GM21528 (cell line): ENCODE measurements around the gene PLB1.
"Not testable (repeated sequence)": the region's sequence is repeated elsewhere in the genome, so short reads cannot be mapped to it uniquely, and the experiment has no call there.

Experiments used
- ATAC-seq: cut with Tn5 transposase; IDR thresholded peaks from one replicate; pipeline ENCODE4 v1.9.1; 2021; ENCODE audit warnings: mild to moderate bottlenecking, moderate library complexity; ENCODE audit not compliant: unreplicated experiment, low FRiP score

PLB1 gene

DNA sequence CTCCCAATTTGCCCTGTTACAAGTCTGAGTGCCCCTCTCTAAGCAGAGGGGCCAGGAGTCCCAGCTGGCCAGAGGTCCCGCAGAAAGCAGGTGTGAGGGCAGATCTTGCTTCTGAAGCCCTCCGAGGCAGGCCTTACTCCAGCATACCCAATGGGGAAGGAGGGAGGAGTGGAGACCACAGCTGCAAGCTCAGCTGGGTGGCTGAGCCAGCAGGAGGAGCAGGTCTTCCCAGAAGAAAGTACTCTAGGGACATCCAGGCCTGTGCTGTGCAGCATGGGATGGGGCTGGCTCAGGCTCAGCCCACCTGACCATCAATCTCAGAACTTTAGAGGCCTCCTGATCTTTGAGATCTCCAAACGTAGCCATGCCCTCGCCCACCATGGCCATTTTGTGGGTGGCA, 31.3 kb downstream of the PLB1 start:
- no peak for ATAC-seq

DNA sequence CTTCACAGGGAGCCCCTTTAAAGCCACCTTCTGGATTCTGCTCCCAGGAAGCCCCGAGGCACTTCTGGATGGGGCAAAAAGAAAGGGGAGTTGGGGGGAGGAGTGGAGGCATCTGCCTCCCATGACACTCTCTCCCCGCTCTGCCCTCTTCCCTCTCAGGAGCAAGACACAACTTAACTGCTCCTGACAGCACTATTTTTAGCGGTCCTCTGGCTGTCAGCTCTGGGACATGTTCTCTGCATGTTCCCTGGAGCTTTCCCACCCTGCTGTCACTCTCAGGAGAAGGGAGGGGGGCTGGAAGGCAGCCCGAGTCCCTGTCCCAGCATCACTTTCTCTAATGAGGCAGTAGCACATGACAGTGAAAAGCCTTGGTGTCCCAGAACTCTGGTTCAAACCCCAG, 32.3 kb downstream of the PLB1 start:
- no peak for ATAC-seq

GRCh38 chr2:28530782-28531181, 34.9 kb downstream of the PLB1 start:
- no peak for ATAC-seq

- no peak for ATAC-seq
These were observed 36.5 kb downstream of the PLB1 start for GRCh38 chr2:28532399-28532798.

DNA sequence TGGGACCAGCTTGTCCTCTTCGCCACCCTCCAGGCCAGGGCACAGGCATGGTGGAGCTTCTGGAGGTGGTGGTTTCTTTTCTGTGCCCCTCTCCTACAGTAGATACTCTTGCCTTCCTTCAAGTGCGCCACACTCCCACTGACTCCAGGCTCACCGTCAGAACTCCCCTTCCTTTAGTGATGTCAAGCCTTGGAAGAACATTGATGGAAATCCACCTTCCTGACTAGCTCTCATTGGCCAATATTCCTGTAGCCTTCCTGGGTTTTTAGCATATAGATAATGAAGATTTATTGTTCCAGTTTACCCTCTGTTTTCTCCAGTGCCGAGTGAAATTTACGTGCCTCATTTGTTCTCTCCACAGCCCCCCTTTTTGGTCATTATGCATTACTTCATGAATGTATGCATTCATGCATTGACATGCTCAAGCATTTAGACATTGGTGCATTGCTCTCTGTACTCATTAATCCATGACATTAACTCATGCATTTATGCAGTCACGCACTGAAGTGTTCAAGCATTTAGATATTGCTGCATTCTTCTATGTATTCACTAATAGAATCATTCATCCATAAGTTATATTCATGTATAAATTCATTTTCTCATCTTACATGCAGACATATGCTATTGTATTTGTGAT, 37.3 kb downstream of the PLB1 start:
- ATAC-seq: no peak

DNA sequence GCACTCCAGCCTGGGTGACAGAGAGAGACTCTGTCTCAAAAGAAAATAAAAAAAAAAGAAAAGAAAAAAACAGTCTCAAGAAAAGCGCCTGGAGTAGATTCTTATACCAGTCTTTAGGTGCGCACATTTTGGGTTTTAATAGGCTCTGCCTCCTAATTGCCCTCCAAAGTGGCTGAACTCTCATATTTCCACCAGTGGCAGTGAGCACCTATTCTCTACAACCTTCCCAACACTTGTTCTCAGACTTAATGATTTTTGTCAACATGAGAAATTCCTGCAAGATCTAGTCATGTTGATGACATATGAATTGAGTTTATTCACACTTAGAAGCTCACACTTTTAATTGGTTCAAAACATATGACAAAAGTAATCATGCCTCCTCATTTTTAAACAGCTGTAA, 39.0 kb downstream of the PLB1 start:
- ATAC-seq: no peak

- ATAC-seq: no peak
These were observed 42.3 kb downstream of the PLB1 start for GRCh38 chr2:28538134-28538533.

DNA sequence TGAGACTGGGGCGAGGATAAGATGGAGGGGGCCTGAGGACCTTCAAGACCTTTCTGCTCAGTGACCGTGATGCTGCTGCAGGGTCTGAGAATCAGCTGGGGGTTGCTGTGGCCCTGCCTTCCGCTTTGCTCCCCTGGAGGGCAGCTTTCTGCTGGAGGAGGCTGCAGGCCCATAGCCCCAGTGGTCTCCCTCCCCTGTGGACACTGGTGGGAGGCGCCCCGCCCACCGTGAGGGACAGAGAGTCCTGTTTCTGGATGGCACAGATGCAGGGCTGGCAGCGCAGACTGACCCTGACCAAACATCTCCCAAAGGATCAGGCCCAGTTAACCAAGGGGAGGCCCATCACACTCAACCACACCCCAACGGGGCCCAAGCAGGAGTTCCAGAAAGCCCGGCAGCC, 42.8 kb downstream of the PLB1 start:
- no peak for ATAC-seq

DNA sequence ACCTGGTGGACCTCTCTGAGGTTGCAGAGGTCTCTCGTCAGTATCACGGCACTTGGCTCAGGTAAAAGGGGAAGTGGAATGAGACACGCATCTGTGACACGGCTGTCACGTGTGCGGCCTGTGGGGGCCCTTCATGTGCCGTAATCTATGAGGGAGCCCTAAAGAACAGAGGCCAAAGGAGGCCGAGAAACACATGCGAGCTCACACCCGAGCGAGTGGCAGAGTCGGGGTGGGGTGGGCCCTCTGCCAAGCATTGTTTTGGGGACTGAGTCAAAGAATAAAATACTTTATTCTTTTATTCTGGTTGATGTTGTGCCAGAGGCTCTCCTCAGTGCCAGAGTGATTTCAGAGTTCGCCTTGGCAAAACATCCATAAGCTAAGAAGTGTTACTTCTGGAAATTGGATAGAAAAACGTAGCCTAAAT, 43.3 kb downstream of the PLB1 start:
- ATAC-seq: no peak

- no peak for ATAC-seq
These were observed 47.6 kb downstream of the PLB1 start for GRCh38 chr2:28543316-28544035.

DNA sequence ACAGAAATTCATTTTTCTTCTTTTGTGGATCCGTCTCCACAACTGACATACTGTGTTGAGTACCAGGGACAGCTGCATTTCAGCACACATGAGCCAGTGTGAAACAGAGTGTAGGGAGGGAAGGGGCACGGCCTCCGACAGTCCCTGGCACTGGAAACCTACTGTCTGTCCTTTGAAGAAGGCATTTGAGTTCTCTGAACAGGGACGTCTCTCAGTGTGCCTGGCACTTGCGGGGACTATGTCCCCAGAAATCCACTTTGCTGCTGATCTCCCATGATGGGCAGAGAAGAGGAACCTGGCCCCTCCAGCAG, 48.1 kb downstream of the PLB1 start:
- ATAC-seq: no peak

DNA sequence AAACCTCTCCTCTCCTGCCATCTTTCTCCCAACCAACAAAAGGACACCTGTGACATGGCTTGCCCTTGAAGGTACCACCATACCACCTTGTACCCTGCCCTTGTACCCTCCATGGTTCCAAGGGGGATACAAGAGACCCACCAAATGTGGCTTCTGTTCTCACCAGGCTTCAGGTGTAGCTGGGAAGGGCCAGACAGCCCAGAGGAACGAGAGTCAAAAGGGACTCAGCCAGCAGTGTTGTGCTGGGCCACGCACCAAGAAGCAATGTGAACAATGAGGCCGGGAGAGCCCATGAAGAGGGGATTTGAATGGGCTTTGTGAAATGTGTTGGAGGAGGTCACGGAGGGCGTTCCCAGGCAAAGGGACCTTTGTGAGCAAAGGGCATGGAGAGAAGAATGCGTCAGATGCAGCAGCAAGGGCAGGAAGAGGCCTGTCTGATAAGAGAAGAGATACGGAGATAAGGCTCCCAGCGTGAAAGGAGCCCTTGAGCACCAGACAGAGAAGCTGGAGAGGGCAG, 48.6 kb downstream of the PLB1 start:
- no peak for ATAC-seq

DNA sequence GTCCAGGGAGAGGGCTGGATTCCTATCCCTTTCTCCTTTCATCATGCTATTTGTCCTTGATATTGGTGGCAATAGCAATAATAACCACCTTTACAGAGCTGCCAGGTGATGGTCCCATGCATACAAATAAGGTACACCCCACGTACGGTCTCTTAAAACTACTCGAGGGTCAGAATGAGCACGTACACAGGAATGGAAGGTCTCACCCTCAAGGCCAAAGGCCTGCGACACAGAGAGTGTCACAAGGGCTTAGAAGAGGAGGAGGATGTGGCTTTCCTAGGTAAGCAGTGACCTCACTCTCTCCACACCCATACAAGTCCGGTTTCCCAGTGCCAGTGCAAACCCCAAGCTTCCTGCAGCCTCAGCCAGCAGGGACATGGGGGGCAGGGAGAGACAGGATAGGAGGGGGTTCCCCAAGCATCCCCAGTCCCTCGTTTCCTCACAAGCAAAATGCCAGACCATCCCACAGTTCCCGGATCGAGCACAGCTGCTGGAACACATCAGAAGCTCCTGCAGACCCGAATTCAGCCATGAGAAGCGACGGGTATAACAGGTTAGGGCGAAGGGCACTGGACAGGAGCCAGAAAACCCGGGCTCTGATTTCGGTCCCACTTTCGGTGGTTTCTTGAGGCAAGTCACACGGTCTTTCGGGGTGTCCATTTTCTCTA, 49.2 kb downstream of the PLB1 start:
- no peak for ATAC-seq

DNA sequence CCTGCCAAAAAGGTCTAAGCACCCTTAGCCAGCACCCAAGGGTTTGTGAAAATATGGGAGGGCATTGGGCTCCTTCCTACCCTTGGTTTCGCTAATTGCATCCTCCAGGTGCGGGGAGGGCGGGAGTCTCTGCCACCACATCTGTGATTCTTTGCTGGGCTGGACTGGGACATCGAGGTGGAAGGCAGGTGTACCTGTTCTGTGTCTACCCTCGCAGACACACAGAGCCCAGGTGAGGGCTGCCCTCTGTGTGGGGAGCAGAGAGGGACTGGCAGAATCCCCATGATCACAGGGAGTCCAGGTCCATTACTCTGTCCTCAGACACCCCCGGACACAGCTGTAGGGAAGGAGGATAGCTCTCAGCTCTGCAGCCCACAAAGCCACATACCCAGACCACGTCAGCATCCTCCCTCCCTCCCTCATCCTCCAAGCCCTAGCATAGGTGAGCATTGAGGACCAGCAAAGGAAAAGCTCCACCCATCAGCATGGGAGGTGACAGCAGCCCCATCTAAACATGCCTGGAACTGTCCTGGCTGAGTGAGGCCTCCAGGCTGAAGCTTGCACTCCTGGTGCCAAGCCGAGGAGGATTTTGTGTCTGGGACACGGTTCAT, 49.8 kb downstream of the PLB1 start:
- no peak for ATAC-seq

GRCh38 chr2:28546242-28546641, 50.4 kb downstream of the PLB1 start:
- no peak for ATAC-seq

DNA sequence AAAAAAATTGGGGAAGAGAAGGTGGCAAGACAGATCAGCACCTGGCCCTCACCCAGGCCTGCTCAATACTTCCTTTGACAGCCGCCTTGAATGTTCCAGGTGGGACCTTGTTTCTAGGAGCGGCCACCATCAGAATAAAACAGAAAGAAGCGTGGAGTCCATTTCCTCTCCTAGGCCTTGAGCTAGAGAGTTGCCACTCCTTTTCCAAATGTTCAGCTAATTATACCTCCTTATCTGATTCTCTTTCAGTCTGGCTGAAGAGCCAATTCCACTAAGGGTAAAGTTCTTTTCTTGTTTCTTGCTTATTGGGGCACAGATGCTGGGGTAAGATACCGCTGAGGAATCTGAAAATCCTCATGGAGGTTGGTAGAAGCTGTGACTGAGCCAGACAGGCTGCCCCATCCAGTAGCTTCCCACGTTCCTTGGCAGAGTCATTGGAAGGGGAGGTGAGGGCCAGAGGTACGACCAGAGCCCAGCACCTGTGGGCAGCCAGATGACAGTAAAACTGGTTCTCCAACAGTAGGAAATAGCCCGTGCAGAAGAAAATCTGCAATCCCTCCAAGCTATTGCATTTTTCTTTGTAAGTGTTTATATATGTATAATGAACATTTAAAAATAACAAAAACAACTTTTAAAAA, 51.5 kb downstream of the PLB1 start:
- no peak for ATAC-seq

DNA sequence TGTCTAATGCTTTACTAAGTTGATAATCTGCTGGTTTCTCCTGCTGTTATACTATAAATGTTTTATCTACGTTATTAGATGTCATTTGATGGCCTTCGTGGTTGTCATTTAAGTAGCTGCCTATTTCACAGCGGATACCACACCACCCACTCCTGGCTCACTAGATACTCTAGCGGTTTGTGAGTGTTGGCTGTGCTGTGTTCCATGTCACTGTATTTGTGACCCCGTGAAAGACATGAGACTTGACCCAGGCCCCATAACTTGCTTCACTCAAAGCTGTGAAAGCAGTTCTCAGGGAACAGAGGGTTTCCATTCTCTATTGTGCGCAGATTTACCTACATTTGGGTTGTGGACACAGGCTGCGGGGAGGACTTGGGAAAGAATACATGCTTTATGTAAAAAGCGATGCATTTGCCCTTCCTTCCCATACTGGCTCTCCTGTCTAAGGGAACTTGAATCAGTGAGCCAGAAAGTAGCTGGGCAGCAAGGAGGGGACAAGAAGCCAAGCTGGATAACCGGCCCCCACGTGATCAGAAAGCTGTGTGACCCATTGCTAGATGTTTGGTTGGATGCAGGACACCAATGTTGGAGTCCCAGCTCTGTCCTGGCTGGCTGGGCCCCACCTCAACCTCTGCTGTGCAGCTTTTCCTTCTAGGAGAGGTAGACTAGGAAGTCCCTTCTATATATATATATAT, 52.2 kb downstream of the PLB1 start:
- ATAC-seq: no peak

DNA sequence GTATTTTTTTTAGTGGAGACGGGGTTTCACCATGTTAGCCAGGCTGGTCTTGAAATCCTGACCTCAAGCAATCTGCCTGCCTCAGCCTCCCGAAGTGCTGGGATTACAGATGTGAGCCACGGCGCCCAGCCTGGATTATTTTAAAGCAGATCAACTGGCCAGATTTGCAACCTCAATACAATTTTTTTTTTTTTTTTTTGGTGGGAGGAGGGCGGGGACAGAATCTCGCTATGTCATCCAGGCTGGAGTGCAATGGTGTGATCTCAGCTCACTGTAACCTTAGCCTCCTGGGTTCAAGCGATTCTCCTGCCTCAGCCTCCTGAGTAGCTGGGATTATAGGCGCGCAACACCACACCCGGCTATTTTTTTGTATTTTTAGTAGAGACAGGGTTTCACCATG, 54.5 kb downstream of the PLB1 start:
- ATAC-seq: not testable (repeated sequence)

- no peak for ATAC-seq
These were observed 56.4 kb downstream of the PLB1 start for GRCh38 chr2:28552045-28552823.

DNA sequence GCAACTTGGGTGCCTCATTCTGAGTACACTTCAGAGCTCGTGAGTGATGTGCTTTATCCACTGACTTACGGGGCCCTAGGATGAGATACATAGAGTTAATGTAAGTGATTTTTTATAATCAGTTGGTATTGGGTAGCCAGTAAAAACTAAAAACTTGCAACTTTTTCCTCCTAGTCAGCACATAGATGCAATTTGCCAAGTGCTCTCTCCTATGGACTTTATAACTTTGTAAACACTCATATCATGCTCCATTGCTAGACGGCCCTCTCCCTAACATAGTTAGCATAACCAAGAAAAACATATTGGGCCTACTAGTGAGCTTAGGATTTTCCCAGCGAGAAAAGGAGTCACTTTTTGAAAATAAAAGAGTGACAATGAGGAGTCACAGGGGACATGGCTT, 60.4 kb downstream of the PLB1 start:
- ATAC-seq: no peak
